Measurements from ENCODE around the gene RGS9BP.

DNA sequence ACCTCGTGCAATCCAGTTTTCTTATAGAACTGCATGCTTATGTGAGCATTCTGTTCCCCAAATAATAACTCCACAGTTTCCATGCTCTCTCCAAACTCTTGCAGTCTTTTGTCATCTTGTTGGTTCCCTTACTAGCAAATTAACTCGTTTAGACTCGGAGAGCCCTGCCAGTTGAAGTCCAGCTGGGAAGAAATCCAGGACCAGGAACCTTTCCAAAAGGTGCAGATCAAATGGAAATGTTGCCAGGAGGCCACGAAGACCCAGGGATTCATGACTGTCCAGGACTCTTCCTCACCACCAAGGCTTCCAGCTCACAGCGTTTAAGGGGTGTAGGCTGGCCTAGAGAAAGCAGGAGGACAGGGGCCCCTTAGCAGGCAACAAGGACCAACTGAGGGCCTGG is 41.8 kb downstream of the RGS9BP start:
- TF ChIP-seq POLR2A (IDR thresholded peaks at IDR 0.05): no peak
- TF ChIP-seq, protein P1, sequence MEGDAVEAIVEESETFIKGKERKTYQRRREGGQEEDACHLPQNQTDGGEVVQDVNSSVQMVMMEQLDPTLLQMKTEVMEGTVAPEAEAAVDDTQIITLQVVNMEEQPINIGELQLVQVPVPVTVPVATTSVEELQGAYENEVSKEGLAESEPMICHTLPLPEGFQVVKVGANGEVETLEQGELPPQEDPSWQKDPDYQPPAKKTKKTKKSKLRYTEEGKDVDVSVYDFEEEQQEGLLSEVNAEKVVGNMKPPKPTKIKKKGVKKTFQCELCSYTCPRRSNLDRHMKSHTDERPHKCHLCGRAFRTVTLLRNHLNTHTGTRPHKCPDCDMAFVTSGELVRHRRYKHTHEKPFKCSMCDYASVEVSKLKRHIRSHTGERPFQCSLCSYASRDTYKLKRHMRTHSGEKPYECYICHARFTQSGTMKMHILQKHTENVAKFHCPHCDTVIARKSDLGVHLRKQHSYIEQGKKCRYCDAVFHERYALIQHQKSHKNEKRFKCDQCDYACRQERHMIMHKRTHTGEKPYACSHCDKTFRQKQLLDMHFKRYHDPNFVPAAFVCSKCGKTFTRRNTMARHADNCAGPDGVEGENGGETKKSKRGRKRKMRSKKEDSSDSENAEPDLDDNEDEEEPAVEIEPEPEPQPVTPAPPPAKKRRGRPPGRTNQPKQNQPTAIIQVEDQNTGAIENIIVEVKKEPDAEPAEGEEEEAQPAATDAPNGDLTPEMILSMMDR (IDR thresholded peaks at IDR 0.05): no peak

All from heart left ventricle (tissue), 13 donors.